WTC11 (cell line): ENCODE data around the gene GPBP1L1.

Experiments used
- CREM ChIP-seq: sonication (generic); formaldehyde crosslinking; IDR thresholded peaks from 2 replicates; pipeline ENCODE4 v1.8.1; 2022; ENCODE audit warnings: mild to moderate bottlenecking, missing genetic modification reagents, moderate library complexity
- TF ChIP-seq, protein P1 (sequence below): sonication (generic); formaldehyde crosslinking; IDR thresholded peaks from 2 replicates; pipeline ENCODE4 v1.8.1; 2022; ENCODE audit warnings: low read depth, missing genetic modification reagents, borderline replicate concordance

- TF ChIP-seq CREM = no peak
- TF ChIP-seq, protein P1, sequence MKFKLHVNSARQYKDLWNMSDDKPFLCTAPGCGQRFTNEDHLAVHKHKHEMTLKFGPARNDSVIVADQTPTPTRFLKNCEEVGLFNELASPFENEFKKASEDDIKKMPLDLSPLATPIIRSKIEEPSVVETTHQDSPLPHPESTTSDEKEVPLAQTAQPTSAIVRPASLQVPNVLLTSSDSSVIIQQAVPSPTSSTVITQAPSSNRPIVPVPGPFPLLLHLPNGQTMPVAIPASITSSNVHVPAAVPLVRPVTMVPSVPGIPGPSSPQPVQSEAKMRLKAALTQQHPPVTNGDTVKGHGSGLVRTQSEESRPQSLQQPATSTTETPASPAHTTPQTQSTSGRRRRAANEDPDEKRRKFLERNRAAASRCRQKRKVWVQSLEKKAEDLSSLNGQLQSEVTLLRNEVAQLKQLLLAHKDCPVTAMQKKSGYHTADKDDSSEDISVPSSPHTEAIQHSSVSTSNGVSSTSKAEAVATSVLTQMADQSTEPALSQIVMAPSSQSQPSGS (CRISPR knock-in tag) = no peak
These were observed 62.4 kb downstream of the GPBP1L1 start, which contains the start of gene CCDC17 for GRCh38 chr1:45623972-45624371.
